Astrocyte of the cerebellum (primary cell): ENCODE data around the gene BDNF.

ENCODE experiments used
- DNase-seq: peaks from one replicate; pipeline ENCODE4 v3.0.0-alpha.2; 2011; ENCODE audit warnings: low read depth
- H3K4me3 ChIP-seq: 2 replicates; pipeline ENCODE4 v1.5.1; 2011; ENCODE audit warnings: mild to moderate bottlenecking, low read depth, low read length, moderate library complexity
- in situ Hi-C: cut with HindIII; loops from 2 replicates; pipeline ENCODE4 v1.10.0; 2017; ENCODE audit warnings: low sequenced_read_pairs
- TF ChIP-seq, protein P1 (sequence below): IDR thresholded peaks from 2 replicates; pipeline ENCODE4 v1.5.1; 2012; ENCODE audit warnings: low read length, low read depth, moderate library complexity, mild to moderate bottlenecking; ENCODE audit errors: missing control alignments

The BDNF gene

GRCh38 chr11:27693398-27693797 is 6.9 kb downstream of the BDNF start:
- DNase-seq, result no peak
- TF ChIP-seq, protein P1, sequence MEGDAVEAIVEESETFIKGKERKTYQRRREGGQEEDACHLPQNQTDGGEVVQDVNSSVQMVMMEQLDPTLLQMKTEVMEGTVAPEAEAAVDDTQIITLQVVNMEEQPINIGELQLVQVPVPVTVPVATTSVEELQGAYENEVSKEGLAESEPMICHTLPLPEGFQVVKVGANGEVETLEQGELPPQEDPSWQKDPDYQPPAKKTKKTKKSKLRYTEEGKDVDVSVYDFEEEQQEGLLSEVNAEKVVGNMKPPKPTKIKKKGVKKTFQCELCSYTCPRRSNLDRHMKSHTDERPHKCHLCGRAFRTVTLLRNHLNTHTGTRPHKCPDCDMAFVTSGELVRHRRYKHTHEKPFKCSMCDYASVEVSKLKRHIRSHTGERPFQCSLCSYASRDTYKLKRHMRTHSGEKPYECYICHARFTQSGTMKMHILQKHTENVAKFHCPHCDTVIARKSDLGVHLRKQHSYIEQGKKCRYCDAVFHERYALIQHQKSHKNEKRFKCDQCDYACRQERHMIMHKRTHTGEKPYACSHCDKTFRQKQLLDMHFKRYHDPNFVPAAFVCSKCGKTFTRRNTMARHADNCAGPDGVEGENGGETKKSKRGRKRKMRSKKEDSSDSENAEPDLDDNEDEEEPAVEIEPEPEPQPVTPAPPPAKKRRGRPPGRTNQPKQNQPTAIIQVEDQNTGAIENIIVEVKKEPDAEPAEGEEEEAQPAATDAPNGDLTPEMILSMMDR, result no peak
- in situ Hi-C loops, result no loop called here
- no peak overlapping the region for H3K4me3 ChIP-seq

DNA sequence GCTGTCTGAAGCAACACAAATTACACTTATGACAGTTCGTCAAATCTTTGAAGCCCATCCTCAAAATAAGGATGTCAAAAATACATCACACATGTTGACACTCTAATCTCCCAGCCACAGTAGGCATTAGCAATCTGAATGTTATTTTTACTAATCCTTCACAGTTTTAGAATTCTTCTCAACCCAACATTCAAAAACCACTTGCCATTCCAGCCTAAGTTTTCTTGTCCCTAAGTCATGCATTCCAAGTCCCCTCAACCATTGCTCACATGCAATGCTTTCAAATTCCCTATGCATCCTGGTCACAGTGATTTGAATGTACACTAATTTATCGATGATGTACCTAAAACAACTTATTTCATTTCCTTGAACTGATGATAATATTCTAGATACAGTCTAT is 7.5 kb downstream of the BDNF start:
- TF ChIP-seq, protein P1, result no peak
- no peak overlapping the region for H3K4me3 ChIP-seq
- no peak for DNase-seq
- in situ Hi-C loops, result no loop called here

GRCh38 chr11:27688076-27688475 is 12.2 kb downstream of the BDNF start:
- in situ Hi-C loops, result no loop called here
- no peak for DNase-seq

GRCh38 chr11:27681664-27682063 is 18.6 kb downstream of the BDNF start:
- TF ChIP-seq, protein P1, result no peak
- no peak for DNase-seq
- H3K4me3 ChIP-seq, result no peak overlapping the region
- in situ Hi-C loops, result no loop called here

More at GRCh38 chr11:27688076-27688475, 12.2 kb downstream of the BDNF start:
- TF ChIP-seq, protein P1, result no peak
- no peak overlapping the region for H3K4me3 ChIP-seq

GRCh38 chr11:27679136-27680015 is 20.9 kb downstream of the BDNF start:
- no peak for DNase-seq
- TF ChIP-seq, protein P1, result no peak
- in situ Hi-C loops, result no loop called here
- no peak overlapping the region for H3K4me3 ChIP-seq

- TF ChIP-seq, protein P1, result no peak
- DNase-seq, result no peak
- H3K4me3 ChIP-seq, result no peak overlapping the region
- in situ Hi-C loops, result no loop called here
These were observed 22.0 kb downstream of the BDNF start for GRCh38 chr11:27678242-27678641.
